Measurements from ENCODE around the gene ATXN1.

DNA sequence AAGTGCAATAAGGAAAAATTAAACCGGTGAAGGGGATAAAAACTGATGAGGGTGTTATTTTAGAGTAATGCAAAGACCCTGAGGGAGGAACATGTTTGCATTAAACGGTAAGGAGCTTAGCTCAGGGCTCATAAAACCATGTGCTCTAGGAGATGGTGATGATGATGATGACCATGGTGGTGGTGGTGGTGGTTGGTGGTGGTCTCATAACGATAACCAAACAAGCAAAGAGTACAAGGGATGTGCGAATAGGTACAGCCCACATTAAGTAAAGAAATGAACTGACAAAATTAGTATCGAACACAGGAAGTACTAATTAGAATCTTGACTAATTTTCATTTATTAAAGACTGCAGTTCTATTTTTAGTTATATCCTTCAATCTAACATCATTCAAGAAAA lies 139.1 kb downstream of the ATXN1 start:
- TF ChIP-seq, protein P1, sequence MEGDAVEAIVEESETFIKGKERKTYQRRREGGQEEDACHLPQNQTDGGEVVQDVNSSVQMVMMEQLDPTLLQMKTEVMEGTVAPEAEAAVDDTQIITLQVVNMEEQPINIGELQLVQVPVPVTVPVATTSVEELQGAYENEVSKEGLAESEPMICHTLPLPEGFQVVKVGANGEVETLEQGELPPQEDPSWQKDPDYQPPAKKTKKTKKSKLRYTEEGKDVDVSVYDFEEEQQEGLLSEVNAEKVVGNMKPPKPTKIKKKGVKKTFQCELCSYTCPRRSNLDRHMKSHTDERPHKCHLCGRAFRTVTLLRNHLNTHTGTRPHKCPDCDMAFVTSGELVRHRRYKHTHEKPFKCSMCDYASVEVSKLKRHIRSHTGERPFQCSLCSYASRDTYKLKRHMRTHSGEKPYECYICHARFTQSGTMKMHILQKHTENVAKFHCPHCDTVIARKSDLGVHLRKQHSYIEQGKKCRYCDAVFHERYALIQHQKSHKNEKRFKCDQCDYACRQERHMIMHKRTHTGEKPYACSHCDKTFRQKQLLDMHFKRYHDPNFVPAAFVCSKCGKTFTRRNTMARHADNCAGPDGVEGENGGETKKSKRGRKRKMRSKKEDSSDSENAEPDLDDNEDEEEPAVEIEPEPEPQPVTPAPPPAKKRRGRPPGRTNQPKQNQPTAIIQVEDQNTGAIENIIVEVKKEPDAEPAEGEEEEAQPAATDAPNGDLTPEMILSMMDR (IDR thresholded peaks at IDR 0.05), result no peak
- TF ChIP-seq EP300 (IDR thresholded peaks at IDR 0.05; ENCODE audit: low read depth), result no peak
- no peak for TF ChIP-seq POLR2AphosphoS5 (IDR thresholded peaks at IDR 0.05)

Measured in transverse colon (tissue), 4 donors.